Left renal pelvis (tissue), 4 donors: Measurements from ENCODE around the gene RNF125. TPM values are rescaled to one million over a fixed set of nuclear protein-coding genes. Genes with fewer than 3 reads are reported as not detected.
A peak's percentile ranks its signal among the peaks of the same experiment; 100 is the strongest.
"Not testable (repeated sequence)": the region's sequence is repeated elsewhere in the genome, so short reads cannot be mapped to it uniquely, and the experiment has no call there.

Experiments used
- DNase-seq, 4 donors: peaks; one replicate each; pipeline ENCODE4 v3.0.0-alpha.2; 2013; ENCODE audit warnings: low read depth in 4 of 4, low spot score in 3 of 4
- polyA plus RNA-seq, 4 donors: library from polyadenylated mRNA; unstranded; fragments of 120-200 nt; gene quantifications; one replicate each; pipeline ENCODE4 v1.2.1, GENCODE V29; 2013; ENCODE audit not compliant: insufficient read length in 4 of 4

RNF125 gene
- polyA plus RNA-seq: 1 to 10 TPM; 2.3 to 4.5 (median 3.1) TPM

DNA sequence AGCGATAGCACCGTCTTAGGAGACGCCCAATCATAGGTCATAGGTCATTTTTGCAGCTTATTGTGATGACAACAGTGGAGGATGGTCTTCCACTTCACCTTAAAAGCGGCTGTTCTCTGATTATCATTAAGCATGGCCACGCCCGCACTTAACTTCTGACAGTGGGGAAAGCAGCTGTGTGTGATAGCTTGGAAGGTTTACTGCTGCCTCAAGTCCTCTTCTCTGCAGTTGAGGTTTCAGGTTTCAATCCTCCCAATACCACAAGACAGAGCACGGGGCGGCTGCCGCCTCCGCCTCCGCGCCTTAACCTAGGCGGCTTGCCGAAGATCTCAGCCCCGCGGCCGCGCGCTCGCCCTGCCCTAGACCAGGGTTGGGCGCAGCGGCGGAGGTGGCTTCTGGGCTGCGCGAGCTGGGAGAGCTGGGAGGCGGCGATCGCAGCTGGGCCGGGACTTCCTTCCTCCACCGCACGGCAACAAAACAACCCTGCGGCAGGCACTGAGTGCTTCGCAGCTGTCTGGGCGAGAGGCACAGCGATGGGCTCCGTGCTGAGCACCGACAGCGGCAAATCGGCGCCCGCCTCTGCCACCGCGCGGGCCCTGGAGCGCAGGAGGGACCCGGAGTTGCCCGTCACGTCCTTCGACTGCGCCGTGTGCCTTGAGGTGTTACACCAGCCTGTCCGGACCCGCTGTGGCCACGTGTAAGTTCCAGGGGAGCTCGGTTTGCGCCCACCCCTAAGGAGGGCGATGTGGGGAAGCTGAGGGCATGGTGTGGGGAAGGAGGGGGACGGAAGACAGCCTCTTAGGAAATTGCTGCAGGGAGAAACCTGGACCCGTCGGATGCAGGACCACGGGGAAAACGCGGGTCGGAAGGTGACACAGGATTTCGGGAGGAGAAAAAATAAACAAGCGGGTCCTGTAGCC, at the start of gene RNF125:
RNF125 (plus strand) TSS at position 495 of the 920 bp plus-strand sequence; CDS start at position 534, 39 bp downstream.
- DNase-seq: peak; percentile 57 to 76 (median 63)

DNA sequence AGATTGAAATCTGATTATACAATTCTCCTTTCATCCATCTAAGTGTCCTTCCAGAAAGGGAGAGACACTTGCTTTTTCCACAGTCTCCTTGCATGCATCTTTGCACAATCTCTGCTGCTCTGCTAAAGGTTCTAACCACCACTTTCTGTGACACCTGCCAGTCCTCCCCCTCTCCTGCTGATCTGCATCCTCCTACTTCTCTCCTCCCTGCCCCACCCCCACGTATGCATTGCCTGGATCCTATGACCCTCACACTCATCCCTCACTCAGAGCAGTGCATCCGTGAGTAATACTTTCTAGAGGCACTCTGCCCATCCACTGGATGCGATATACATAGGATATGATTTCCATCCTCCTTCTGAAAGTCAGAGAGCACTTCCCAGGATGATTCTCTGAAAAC, 48.0 kb upstream of the RNF125 start:
- no peak for DNase-seq

DNA sequence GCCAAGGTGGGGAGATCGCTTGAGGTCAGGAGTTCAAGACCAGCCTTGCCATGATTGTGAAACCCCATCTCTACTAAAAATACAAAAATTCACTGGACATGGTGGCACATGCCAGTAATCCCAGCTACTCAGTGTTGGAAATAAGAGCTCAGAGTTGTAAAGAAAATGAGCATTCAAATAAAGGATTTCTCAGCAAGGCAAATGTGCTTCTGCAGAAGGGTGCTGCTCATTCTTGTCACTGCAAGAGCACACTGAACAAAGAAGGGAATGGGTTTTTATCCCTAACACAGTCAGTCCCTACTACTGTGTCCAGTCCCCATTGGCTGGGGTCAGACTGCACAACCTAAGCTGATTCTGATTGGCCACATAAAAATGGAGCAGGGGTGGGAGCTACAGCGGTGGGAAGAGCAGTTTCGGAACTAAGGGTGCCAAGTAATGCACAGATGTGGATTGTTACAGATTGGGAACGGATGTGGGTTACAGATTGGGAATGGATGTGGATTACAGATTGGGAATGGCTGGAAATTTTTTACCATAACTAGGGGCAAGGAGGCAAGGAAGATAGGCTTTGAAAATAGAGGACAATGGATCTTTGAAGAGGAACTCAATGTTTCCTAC, 44.6 kb upstream of the RNF125 start:
- DNase-seq: no peak

DNA sequence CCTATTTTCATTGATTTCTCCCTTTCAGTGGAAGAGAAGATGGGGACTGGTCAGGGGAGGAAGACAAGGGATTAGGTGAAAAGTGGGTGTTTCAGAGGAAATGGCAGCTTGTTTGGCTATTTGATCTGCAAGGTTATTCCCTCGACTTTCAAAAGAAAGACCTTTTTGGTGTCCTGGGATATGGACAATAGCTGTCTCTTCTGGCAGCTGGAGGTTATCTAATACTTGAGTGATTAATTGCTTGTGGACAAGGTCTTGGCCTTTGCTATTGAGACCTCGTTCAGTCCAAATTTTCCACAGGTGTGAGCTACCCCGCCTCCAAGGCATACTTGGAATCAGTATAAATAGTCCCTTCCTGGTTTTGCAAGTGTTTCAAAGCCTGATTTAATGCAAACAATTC, 42.4 kb upstream of the RNF125 start:
- no peak for DNase-seq

DNA sequence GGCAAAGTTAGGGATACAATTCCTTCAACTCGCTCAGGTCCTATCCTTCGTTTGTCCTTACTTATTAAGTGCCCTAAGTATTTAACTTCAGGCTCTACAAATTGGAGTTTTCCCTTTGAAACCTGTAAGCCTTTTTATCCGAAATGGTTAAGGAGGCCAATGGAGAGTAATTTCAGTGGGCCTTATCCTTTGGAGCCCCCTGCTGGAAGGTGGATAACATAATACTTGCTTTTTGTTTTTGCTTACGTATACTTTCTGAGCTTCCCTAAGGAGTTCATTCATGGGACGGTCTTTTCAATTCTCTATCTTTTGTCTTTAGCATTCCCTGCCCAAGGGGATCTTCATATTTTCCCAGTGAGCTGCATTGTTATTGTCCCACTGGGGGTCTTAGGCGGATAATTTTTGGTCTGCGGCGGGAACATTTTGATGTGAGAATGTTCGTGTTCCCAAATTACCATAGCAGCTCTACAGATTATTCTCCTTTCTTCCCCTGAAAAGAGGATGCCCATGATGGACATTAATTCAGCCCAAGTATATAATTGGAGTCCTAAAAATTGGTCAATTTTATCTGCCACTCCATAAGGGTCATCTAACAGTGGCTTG, 41.3 kb upstream of the RNF125 start:
- DNase-seq: peak in 2 of 4 donors; percentile 32

DNA sequence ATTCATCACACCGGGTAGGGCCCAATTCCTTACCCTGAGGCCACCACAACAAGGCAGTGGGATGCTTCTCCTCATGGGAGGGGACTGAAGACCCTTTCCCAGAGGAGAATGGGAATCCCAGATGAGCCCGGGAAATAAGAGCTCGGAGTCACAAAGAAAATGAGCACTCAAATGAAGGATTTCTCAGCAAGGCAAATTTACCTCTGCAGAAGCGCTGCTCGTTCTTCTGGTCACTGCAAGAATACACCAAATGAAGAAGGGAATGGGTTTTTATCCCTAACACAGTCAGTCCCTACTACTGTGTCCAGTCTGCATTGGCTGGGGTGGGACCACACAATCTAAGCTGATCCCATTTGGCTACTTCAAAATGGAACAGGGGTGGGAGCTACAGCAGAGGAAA, 40.0 kb upstream of the RNF125 start:
- no peak for DNase-seq

DNA sequence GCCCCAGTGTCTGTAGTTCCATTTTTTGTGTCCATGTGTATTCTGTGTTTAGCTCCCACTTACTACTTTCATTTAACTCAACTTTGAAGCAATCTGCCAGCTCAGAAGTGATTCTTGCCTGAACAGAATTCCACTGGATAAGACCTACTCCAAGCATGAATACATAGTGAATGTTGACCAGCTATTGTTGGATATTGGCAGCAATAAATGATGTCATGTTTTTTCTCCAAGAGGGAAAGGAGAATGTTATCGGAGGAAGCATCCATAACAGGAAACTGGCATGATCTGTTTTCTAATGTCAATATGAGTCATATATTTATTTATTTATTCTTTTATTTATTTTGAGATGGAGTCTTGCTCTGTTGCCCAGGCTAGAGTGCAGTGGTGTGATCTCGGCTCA, 38.9 kb upstream of the RNF125 start:
- DNase-seq: no peak

DNA sequence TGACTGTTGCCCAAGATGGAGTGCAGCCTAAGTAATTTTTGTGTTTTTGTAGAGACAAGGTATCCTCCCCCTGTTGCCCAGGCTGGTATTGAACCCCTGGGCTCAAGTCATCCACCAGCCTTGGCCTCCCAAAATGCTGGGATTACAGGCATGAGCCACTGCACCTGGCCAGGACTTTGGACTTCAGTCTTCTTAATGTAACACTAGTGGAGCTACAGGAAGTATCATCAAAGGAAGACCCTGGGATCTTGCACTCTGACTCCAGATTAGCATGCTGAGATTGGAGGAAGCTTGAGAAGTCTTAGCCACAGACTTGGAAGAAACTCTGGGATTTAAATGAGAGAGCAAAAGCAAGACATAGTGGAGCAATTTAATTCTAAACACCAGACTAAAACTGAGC, 37.8 kb upstream of the RNF125 start:
- no peak for DNase-seq

DNA sequence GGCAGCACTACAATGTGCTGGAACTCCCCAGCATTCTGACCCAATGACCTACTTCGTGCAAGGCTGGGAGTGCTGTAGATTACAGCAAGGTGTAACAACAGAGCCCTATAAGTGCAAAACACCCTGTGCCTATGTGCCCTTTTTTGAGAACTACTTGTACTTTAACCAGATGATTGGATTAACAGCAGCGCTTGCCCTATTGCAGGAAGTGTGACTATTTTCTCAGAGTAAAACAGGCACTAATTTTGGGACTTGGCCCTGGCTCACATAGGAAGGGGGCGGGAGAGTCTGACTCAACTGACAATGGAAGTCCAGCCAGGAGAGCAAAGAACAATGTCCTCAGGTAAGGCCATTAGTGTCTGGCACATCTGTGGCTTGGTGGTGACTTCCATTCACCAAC, 35.6 kb upstream of the RNF125 start:
- no peak for DNase-seq

DNA sequence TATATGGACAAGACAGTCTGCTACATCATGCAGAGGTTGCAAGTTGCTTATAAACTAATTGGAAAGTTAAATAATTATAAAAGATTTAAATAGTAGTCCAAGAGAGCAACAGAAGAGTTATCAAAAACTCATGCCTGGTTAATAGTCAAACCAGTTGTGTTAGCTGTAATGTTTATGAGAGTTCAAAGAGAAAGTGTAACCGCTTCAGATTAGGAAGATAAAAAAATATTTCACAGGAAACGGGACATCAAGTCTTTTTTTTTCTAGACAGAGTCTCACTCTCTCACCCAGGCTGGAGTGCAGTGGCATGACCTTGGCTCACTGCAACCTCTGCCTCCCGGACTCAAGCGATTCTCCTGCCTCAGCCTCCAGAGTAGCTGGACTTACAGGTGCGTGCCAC, 34.6 kb upstream of the RNF125 start:
- no peak for DNase-seq

DNA sequence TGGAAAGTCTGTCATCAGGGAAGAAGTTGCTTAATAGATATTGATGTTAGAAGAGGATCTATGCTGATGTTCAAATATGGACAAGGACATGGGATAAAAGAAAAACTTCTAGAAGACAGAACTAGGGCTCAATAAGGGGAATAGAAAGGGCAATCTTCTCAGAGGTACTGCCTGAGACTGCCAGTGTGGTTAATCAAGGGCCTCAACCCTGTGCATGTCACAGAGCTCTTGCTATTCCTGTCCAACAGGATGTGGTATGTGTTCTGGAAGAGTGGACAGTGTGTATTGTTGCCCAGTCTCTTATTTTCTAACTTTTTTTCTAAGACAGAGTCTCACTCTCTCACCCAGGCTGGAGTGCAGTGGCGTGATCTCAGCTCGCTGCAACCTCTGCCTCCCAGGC, 27.8 kb upstream of the RNF125 start:
- DNase-seq: no peak

DNA sequence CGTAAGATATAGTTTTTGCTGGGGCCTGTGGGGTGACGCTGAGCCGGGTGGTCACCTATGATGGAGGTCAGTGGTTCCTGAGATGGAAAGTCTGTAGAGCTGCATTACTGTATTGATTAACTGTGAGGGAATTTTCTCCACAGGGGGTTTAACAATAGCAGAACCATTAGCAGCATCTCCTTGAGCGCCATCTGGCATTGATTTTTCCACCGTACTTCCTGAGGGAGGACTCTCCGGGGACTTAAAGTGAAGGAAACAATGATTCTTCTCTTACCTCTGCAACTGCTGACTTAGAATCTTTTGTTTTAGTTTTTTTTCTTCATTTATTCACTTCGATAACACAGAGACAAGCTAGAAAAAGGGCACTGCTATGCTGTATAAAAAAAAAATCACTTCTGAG, 22.6 kb upstream of the RNF125 start:
- no peak for DNase-seq

DNA sequence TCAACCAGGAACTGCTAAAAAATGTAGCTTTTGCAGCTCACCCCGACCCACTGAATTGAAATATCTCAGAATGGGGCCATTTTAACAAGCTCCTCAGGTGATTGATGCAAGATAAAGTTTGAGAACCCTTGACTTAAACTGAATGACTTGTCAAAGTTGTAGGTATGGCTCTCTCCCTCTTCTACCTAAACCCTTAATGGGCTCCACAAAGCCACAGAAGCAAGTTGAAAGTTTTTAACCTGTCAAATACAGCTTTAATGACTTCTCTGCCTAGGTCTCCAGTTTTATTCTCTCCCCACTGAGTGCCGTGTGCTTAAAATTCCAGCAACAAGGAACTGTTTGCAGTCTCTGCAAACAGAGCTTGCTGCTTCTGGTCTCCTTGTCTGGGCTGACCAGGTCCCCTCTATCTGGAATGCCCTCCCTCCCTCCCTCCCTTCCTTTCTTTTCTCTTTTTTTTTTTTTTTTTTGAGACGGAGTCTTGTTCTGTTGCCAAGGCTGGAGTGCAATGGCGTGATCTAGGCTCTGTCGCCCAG, 19.7 kb upstream of the RNF125 start:
- no peak for DNase-seq

DNA sequence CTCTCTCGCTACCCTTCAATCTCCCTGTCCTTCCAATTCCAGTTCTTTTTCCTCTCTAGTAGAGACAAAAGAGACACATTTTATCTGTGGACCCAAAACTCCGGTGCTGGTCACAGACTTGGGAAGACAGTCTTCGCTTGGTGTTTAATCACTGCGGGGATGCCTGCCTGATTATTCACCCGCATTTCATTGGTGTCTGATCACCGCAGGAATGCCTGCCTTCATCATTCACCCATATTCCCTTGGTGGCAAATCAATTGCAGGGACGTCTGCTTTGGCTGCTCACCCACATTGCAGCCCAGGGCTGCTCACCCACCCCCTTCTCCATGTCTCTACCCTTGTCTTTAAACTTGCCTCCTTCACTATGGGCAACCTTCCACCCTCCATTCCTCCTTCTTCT, 17.5 kb upstream of the RNF125 start:
- DNase-seq: not testable (repeated sequence)

DNA sequence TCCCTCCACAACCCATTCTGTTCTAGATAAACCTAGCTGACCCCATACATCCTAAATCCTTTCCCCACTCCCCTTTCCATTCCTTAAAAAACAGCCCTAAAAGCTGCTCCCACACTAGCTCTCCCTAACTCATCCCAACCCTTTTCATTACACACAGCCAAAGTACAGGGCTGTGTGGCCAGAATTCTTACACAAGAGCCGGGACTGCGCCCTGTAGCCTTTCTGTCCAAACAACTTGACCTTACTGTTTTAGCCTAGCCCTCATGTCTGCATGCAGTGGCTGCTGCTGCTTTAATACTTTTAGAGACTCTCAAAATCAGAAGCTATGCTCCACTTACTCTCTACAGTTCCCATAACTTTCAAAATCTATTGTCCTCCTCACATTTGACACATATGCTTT, 14.8 kb upstream of the RNF125 start:
- not testable (repeated sequence) for DNase-seq

DNA sequence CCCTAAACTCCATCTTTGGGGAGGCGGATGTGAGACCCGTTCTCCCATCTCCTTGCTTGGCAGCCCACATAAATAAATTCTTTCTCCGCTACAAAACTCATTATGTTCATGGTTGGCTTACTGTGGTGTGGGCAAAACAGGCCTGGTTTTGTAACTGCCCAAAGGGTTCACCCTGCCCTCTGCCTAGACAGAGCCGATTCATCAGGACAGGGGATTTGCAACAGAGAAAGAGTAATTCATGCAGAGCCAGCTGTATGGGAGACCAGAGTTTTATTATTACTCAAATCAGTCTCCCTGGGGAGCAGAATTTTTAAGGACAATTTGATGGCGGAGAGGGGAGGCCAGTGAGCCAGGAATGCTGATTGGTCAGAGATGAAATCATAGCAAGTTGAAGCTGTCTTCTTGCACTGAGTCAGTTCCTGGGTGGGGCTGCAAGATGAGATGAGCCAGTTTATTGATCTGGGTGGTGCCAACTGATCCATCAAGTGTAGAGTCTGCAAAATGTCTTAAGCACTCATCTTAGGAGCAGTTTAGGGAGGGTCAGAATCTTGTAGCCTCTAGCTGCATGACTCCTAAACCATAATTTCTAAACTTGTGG, 8.4 kb upstream of the RNF125 start:
- DNase-seq: no peak

DNA sequence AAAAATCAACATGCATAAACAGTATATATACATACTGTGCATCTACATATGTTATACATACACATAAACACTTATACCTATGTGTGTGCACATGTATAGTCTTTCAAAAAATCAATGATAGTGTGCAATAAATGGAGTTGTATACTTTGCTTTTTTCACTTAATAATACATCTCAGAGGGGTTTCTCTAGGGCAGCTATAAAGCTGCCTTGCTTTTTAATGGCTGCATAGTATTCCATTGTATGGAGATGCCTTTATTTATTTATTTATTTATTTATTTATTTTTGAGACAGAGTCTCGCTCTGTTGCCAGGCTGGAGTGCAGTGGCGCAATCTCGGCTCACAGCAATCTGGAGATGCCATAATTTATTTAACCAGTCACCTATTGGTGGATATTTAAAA, 7.4 kb upstream of the RNF125 start:
- no peak for DNase-seq

DNA sequence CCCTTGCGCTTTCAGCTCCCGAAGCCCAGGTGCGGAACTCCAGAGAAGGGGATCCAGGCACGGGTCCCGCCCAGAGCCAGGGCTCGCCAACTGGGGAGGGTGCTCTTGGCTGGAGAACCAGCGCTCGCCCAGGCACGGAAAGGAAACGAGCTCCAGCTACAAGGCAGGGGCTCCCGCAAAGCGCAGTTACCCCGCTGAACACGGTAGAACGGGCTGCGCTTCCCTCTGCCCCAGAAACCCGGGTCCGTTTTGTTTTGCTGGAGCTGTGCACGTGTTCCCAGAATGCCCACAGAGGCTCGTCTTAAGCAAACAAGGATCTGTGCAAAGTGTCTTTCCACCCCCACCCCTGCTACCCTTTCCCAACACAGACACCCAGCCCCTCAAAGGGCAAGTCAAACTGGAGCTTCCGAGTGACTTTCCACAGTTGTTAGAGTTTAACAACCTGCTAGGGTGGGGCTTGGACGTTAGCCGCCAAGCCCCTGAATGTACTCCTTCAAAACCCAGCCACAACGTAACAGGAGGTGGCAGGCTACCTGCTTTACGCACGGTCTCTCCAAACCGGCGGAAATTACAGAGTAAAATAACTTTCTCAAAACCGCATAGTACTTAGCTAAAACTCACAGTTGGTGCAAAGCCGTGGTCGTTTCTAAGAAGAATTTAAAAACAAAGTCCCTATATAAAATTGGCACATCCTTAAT, 775 bp downstream of the RNF125 start:
- DNase-seq: peak; percentile 10 to 29 (median 20)

DNA sequence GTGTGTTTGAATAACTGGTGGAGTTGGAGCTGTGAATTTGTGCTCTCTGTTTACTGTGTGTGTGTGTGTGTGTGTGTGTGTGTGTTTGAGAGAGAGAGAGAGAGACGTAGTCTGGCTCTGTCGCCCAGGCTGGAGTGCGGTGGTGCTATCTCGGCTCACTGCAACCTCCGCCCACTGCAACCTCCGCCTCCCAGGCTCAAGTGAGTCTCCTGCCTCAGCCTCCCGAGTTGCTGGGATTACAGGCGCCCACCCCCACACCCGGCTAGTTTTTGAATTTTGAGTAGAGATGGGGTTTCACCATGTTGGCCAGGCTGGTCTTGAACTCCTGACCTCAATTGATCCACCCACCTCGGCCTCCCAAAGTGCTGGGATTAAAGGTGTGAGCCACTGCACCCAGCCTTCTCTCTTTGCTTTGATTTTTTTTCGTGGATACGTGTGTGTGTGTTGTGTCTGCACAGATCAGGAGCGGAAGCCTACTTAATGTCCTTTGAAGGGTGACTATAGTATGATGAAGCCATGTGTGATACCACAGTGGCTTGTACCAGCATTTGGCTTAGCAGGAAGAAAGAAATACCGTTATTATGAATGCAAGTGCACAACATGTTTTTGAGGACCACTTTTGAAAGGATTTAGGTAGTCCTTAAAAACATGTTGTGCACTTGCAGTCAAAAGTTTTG, 1.5 kb downstream of the RNF125 start:
- DNase-seq: not testable (repeated sequence)
